ENCODE results near the gene C16orf87. TPM values are rescaled to one million over a fixed set of nuclear protein-coding genes. Genes with fewer than 3 reads are reported as not detected.

The C16orf87 gene
- total RNA-seq, 4 donors from 2014 or later = 5.7 to 7.6 (median 7.0) TPM

DNA sequence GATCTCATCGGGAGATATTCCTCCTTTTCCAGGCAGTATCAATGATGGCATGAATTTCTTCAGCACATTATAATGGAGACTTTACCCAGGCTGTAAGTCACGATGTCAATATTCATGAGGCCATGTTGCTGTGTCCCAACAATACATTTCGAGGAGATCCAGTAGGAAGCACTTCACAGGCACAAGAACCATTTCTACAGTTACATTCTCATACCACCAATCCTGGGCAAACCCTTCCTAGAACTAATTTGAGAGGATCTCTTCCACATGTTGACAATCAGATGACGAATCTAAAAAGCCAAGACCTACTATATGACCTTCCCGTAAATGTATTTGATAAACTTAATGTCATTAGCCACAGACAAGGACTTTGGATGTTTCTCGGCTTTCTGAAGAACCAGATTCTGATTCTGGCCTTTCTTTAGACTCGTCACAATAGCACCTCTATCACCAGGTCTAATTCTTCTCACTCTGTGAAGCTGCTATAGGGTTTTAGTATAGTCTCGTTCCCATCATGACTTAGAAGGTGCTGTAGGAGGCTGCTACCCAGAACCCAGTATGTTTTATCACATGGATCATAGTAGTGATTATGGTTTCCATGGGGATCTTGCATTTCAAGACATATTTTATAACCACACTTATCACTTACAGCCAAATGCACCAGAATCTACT, 40.2 kb downstream of the C16orf87 start:
- intact Hi-C loops (cut with DNase I) = no loop called here
- Histone ChIP-seq H3K36me3 (no peaks in the 10 kb centered on the region), H3K9me3 (peaks cover 0 to 17% (median 0%) of the 10 kb centered on the region in 3 donors), H3K27me3 (no peaks in the 10 kb centered on the region), H3K27ac (peak overlapping the region in 1 of 4 donors; percentile 36), H3K4me3 (peak overlapping the region; percentile 55 to 74 (median 64)), H3K4me1 (peaks cover 0 to 15% (median 0%) of the 10 kb centered on the region in 3 donors)
- DNase-seq = no peak
- 76 to 89% methylated on average over 8 of the region's 8 CpGs for WGBS, 2 donors
- TF ChIP-seq, protein P1, sequence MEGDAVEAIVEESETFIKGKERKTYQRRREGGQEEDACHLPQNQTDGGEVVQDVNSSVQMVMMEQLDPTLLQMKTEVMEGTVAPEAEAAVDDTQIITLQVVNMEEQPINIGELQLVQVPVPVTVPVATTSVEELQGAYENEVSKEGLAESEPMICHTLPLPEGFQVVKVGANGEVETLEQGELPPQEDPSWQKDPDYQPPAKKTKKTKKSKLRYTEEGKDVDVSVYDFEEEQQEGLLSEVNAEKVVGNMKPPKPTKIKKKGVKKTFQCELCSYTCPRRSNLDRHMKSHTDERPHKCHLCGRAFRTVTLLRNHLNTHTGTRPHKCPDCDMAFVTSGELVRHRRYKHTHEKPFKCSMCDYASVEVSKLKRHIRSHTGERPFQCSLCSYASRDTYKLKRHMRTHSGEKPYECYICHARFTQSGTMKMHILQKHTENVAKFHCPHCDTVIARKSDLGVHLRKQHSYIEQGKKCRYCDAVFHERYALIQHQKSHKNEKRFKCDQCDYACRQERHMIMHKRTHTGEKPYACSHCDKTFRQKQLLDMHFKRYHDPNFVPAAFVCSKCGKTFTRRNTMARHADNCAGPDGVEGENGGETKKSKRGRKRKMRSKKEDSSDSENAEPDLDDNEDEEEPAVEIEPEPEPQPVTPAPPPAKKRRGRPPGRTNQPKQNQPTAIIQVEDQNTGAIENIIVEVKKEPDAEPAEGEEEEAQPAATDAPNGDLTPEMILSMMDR (IDR thresholded peaks at IDR 0.05) = no peak
- TF ChIP-seq POLR2A (IDR thresholded peaks at IDR 0.05) = no peak

DNA sequence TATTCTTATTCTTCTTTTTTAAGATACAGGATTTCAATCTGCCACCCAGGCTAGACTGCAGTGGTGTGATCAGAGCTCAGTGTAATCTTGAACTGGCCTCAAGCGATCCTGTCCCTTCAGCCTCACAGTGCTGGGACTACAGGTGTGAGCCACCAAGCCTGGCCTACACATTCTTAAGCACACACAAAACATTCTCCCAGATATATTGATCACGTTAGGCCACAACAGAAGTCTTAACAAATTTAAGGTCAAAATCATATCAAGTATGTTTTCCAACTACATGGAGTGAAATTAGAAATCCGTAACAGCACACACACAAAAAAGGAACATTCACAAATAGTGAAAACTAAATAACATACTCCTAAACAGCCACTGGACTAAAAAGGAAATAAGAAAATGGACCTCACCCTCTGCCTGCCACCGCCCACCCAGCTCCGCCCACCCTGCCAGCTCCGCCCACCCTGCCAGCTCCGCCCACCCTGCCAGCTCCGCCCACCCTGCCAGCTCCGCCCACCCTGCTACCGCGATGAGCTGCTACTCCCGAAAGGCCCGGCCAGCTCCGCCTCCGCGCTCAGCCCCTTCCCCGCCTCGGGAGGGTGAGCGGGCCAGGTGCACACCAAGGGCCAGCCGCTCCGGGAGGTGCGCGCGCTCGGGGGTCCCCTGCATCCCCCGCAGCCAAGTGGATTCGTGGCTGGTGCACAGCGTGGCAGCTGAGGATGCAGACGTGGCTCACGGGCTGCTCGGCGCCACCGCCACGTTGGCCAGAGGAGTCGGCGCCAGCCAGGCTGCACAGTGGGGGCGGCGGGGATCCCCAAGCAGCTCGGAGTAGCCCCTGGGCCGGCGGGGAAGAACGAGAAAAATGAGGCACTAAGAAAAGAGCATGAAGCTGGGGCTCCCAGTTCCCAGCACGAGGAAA, 41.2 kb downstream of the C16orf87 start:
- Histone ChIP-seq H3K36me3 (no peaks in the 10 kb centered on the region), H3K9me3 (peaks cover 0 to 17% (median 0%) of the 10 kb centered on the region in 3 donors), H3K27ac (peak overlapping the region; percentile 7 to 46 (median 38)), H3K4me3 (peak overlapping the region; percentile 55 to 74 (median 64)), H3K4me1 (peaks cover 0 to 15% (median 0%) of the 10 kb centered on the region in 3 donors), H3K27me3 (no peaks in the 10 kb centered on the region)
- TF ChIP-seq POLR2A (IDR thresholded peaks at IDR 0.05) = peak in 1 of 4 donors; percentile 15
- TF ChIP-seq, protein P1 (IDR thresholded peaks at IDR 0.05) = no peak
- WGBS, 2 donors = 17 to 18% methylated on average over 12 of the region's 43 CpGs
- peak; percentile 20 for DNase-seq
- intact Hi-C loops (cut with DNase I) = no loop called here

DNA sequence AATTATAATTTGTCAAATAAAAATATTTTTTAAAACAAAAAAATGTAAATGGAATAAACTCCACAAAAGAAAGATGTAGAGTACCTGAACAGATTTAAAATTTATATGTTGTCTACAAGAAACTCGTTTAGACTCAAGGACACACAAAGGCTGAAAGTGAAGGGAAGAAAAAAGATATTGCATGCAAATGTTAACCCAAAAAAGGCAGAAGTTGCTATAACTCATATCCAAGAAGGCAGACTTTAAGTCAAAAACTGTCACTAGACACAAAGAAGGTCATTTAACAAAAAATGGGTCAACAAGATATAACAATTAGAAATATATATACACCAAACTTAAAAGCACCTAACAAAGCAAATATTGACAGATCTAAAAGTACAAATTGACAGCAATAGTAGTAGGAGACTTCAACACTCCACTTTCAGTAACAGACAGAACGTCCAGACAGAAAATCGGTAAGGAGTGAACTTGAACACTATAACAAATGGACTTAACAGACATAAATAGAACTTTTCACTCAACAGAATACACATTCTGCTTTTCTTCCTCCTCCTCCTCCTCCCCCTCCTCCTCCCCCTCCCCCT, 42.0 kb downstream of the C16orf87 start:
- TF ChIP-seq POLR2A (IDR thresholded peaks at IDR 0.05) = no peak
- TF ChIP-seq, protein P1 (IDR thresholded peaks at IDR 0.05) = no peak
- H3K4me3 ChIP-seq = no peak overlapping the region
- no peak for DNase-seq
- intact Hi-C loops (cut with DNase I) = no loop called here
- no peaks in the 10 kb centered on the region for H3K36me3 ChIP-seq
- peaks cover 0 to 15% (median 0%) of the 10 kb centered on the region in 3 donors for H3K4me1 ChIP-seq
- H3K27ac ChIP-seq = peak overlapping the region in 1 of 4 donors; percentile 19
- H3K27me3 ChIP-seq = no peaks in the 10 kb centered on the region
- H3K9me3 ChIP-seq = peaks cover 0 to 9% (median 0%) of the 10 kb centered on the region in 3 donors
- WGBS, 2 donors = 46 to 67% methylated on average over 3 of the region's 3 CpGs

DNA sequence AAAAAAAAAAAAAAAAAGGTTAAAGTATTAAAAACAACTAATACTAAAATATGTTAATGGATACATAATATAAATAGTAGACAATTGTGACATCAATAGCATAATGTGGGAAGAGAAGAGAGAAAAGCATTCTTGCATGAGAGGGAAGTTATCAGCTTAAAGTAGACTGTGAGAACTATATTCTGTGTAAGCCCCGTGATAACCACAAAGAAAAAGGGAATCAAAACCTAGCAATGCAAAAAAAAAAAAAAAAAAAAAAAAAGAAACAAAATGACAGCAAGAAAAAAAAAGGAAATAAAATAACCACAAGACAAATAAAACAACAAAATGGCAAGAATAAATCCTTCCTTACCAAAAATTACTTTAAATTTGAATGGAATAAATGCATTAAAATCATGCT, 43.1 kb downstream of the C16orf87 start:
- no peak for DNase-seq
- Histone ChIP-seq H3K27me3 (no peaks in the 10 kb centered on the region), H3K36me3 (no peaks in the 10 kb centered on the region), H3K4me1 (peaks cover 0 to 15% (median 0%) of the 10 kb centered on the region in 3 donors), H3K4me3 (no peak overlapping the region), H3K27ac (no peak overlapping the region), H3K9me3 (no peaks in the 10 kb centered on the region)
- TF ChIP-seq, protein P1 (IDR thresholded peaks at IDR 0.05) = no peak
- TF ChIP-seq POLR2A (IDR thresholded peaks at IDR 0.05) = no peak
- WGBS, 2 donors = 56 to 77% methylated on average over 1 of the region's 1 CpG
- intact Hi-C loops (cut with DNase I) = no loop called here
